OCI-LY1 (cell line): ENCODE data around the gene TMEM151A.

ENCODE experiments used
- EZH2 ChIP-seq: fragments of 200-600 bp; sonication (generic), shearing (Covaris generic); IDR thresholded peaks from 2 replicates; pipeline ENCODE4 v1.8.0; 2017; ENCODE audit warnings: borderline replicate concordance, mixed run types, mild to moderate bottlenecking, antibody characterized with exemption, low read length, moderate library complexity, mixed read lengths
- TF ChIP-seq, protein P1 (sequence below): fragments of 200-600 bp; sonication (generic), shearing (Covaris generic); IDR thresholded peaks from 2 replicates; pipeline ENCODE4 v1.5.1; 2017; ENCODE audit warnings: mild to moderate bottlenecking, antibody characterized with exemption, low read length, moderate library complexity, mixed read lengths

- TF ChIP-seq, protein P1, sequence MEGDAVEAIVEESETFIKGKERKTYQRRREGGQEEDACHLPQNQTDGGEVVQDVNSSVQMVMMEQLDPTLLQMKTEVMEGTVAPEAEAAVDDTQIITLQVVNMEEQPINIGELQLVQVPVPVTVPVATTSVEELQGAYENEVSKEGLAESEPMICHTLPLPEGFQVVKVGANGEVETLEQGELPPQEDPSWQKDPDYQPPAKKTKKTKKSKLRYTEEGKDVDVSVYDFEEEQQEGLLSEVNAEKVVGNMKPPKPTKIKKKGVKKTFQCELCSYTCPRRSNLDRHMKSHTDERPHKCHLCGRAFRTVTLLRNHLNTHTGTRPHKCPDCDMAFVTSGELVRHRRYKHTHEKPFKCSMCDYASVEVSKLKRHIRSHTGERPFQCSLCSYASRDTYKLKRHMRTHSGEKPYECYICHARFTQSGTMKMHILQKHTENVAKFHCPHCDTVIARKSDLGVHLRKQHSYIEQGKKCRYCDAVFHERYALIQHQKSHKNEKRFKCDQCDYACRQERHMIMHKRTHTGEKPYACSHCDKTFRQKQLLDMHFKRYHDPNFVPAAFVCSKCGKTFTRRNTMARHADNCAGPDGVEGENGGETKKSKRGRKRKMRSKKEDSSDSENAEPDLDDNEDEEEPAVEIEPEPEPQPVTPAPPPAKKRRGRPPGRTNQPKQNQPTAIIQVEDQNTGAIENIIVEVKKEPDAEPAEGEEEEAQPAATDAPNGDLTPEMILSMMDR, result no peak
- no peak for TF ChIP-seq EZH2
Observed at GRCh38 chr11:66279092-66279734, 12.5 kb upstream of the TMEM151A start.
